Measurements from ENCODE around the gene GNB1L. TPM values are rescaled to one million over a fixed set of nuclear protein-coding genes. Genes with fewer than 3 reads are reported as not detected.
A peak's percentile ranks its signal among the peaks of the same experiment; 100 is the strongest.

GNB1L gene
- total and polyA plus RNA-seq, 2 of the 13 experiments (the other 11 are each of a cell fraction or from before 2014, with no cell fraction given), result 2.5 to 7.4 TPM

GRCh38 chr22:19868333-19868732, 13.7 kb upstream of the GNB1L start:
- Histone ChIP-seq H3K79me2 (ENCODE audit: insufficient read depth, low read length) (no peaks in the 10 kb centered on the region), H4K20me1 (ENCODE audit: insufficient read depth, low read length) (no peaks in the 10 kb centered on the region), H3K27ac (ENCODE audit: extremely low read length, insufficient read depth, low read length) (no peak overlapping the region), H3K4me1 (ENCODE audit: insufficient read depth, low read length) (peaks cover 31% of the 10 kb centered on the region), H3K27me3 (ENCODE audit: control insufficient read depth in 1 of 2, insufficient read depth in 2 of 2, low read length in 2 of 2) (no peaks in the 10 kb centered on the region), H3K4me3 (replicated peaks in 1 of 3; ENCODE audit: insufficient read depth in 1 of 3, low read depth in 2 of 3, low read length in 3 of 3) (no peak overlapping the region), H3K36me3 (replicated peaks in 1 of 2; ENCODE audit: control insufficient read depth in 1 of 2, insufficient read depth in 2 of 2, low read length in 2 of 2) (no peaks in the 10 kb centered on the region), H2AFZ (ENCODE audit: low read length) (no peak overlapping the region), H3K9ac (ENCODE audit: insufficient read depth, low read depth, low read length) (no peak overlapping the region), H3K9me3 (ENCODE audit: low read length) (no peaks in the 10 kb centered on the region), H3K4me2 (ENCODE audit: low read depth, low read length) (no peak overlapping the region)
- no TSS peak for BruUV-seq (replicated peaks)
- no peak for TF ChIP-seq REXO4 (CRISPR knock-in tag; IDR thresholded peaks at IDR 0.05; ENCODE audit: borderline replicate concordance)
- TF ChIP-seq CTCF (CRISPR knock-in tag; IDR thresholded peaks at IDR 0.05), result 0 out of 2 replicates have a peak, but pooled peaks have one; percentile 7
- peak; percentile 73; the same call in 1 of the 2 replicates for TF ChIP-seq ZKSCAN1 (IDR thresholded peaks at IDR 0.05; ENCODE audit: low read length)
- TF ChIP-seq ZNF501 (CRISPR knock-in tag; IDR thresholded peaks at IDR 0.05), result no peak
- TF ChIP-seq RORA (CRISPR knock-in tag; IDR thresholded peaks at IDR 0.05), result no peak
- TF ChIP-seq ZNF556 (CRISPR knock-in tag; IDR thresholded peaks at IDR 0.05; ENCODE audit: borderline replicate concordance), result no peak
- no peak for TF ChIP-seq ZNF557 (CRISPR knock-in tag; IDR thresholded peaks at IDR 0.05)
- no peak for TF ChIP-seq RAD51 (IDR thresholded peaks at IDR 0.05; ENCODE audit: borderline replicate concordance)
- no peak for TF ChIP-seq U2AF1 (optimal IDR thresholded peaks at IDR 0.05; ENCODE audit: low read depth, low read length)
- TF ChIP-seq ZSCAN31 (CRISPR knock-in tag; IDR thresholded peaks at IDR 0.05; ENCODE audit: low read depth), result no peak
- no peak for TF ChIP-seq ZNF580 (CRISPR knock-in tag; IDR thresholded peaks at IDR 0.05; ENCODE audit: borderline replicate concordance, low read depth)
- TF ChIP-seq ZNF792 (CRISPR knock-in tag; IDR thresholded peaks at IDR 0.05), result no peak
- TF ChIP-seq XBP1 (CRISPR knock-in tag; IDR thresholded peaks at IDR 0.05), result no peak
- no peak for TF ChIP-seq ZNF331 (CRISPR knock-in tag; IDR thresholded peaks at IDR 0.05)
- TF ChIP-seq CENPT (CRISPR knock-in tag; IDR thresholded peaks at IDR 0.05; ENCODE audit: low read depth), result no peak
- TF ChIP-seq ZNF761 (CRISPR knock-in tag; conservative IDR thresholded peaks at IDR 0.05), result no peak
- DNase-seq (ENCODE audit: low spot score) (no peak), ATAC-seq (no peak), FAIRE-seq (no peak)
- POLR2A ChIA-PET, result interaction anchor here (1.1 kb wide), 1 partner anchor 13 kb away, joined by 3 read pairs; no protein-coding TSS in a partner anchor
- CTCF ChIA-PET (ENCODE audit: low intra/inter-chr PET ratio, low total read pairs), result no interaction called here
- intact Hi-C loops (cut with micrococcal nuclease; ENCODE audit: unreplicated experiment) (no loop called here), in situ Hi-C loops (cut with HindIII; ENCODE audit: extremely low pct_ligation_motif_present, low pct_unique_long_range_greater_than_20kb) (no loop called here)
- WGBS (ENCODE audit: low lambda C conversion rate), result 79% methylated on average over 3 of the region's 3 CpGs

Data from HepG2 (cell line).